ENCODE measurements around the gene KIT. TPM values are rescaled to one million over a fixed set of nuclear protein-coding genes. Genes with fewer than 3 reads are reported as not detected.

The KIT gene
- total and polyA plus RNA-seq, 2 donors (not counting 3 experiments of a cell fraction or from before 2014, with no cell fraction given): 19.8 to 39.7 TPM

DNA sequence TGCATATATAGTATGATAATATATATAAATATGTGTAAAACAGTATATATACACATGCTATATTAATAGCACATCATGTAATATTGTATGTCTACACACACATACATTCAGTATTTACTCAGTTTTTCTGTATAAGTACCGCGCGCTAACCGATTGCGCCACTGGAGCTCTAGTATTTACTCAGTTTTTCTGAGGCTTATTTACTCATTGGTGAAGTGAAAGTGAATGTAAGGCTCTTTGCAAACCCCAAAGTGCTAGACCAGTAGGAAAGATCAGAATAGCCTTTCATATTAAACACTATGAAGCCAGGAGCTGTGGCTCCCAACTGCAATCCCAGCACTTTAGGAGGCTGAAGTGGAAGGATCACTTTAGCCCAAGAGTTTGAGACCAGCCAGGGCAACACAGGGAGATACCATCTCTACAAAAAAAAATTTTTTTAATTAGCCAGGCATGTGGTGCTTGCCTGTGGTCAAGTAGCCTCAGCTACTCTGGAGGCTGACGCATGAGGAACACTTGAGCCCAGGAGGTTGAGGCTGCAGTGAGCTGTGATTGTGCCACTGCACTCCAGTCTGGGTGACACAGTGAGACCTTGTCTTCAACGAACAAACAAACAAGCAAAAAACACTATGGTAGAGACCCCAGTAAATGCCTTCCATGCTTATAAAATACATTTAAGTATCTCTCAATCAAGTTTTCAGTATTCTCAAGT is 125.8 kb downstream of the KIT start:
- no peak for DNase-seq (ENCODE audit: low read depth, low spot score)
- Histone ChIP-seq H3K9me3 (replicated peaks; ENCODE audit: control insufficient read depth, insufficient read depth, low read length) (no peaks in the 10 kb centered on the region), H2AFZ (ENCODE audit: low read depth, low read length) (no peak overlapping the region), H3K4me3 (replicated peaks in 1 of 3; ENCODE audit: insufficient read depth in 1 of 3, low read depth in 1 of 3, low read length in 3 of 3) (no peak overlapping the region), H3K27me3 (ENCODE audit: control insufficient read depth in 2 of 2, insufficient read depth in 2 of 2, low read length in 2 of 2) (no peaks in the 10 kb centered on the region), H3K4me2 (ENCODE audit: insufficient read depth, low read length) (no peak overlapping the region), H3K4me1 (ENCODE audit: control insufficient read depth, extremely low read depth, insufficient read depth, low read length) (no peaks in the 10 kb centered on the region), H3K27ac (ENCODE audit: insufficient read depth, low read depth, low read length) (no peak overlapping the region), H3K36me3 (ENCODE audit: control insufficient read depth in 2 of 2, extremely low read depth in 1 of 2, insufficient read depth in 2 of 2, low read length in 2 of 2) (no peaks in the 10 kb centered on the region), H3K79me2 (ENCODE audit: control insufficient read depth, insufficient read depth, low read length) (no peaks in the 10 kb centered on the region), H4K20me1 (replicated peaks; ENCODE audit: control insufficient read depth, extremely low read depth, insufficient read depth, low read length) (no peaks in the 10 kb centered on the region), H3K9me1 (replicated peaks; ENCODE audit: control insufficient read depth, extremely low read depth, insufficient read depth, low read length) (no peaks in the 10 kb centered on the region), H3K9ac (replicated peaks; ENCODE audit: extremely low read depth, insufficient read depth, low read length) (no peak overlapping the region)
- no peak for TF ChIP-seq POLR2AphosphoS5 (IDR thresholded peaks at IDR 0.05; ENCODE audit: insufficient read depth, low read depth, low read length)
- TF ChIP-seq, protein P1, sequence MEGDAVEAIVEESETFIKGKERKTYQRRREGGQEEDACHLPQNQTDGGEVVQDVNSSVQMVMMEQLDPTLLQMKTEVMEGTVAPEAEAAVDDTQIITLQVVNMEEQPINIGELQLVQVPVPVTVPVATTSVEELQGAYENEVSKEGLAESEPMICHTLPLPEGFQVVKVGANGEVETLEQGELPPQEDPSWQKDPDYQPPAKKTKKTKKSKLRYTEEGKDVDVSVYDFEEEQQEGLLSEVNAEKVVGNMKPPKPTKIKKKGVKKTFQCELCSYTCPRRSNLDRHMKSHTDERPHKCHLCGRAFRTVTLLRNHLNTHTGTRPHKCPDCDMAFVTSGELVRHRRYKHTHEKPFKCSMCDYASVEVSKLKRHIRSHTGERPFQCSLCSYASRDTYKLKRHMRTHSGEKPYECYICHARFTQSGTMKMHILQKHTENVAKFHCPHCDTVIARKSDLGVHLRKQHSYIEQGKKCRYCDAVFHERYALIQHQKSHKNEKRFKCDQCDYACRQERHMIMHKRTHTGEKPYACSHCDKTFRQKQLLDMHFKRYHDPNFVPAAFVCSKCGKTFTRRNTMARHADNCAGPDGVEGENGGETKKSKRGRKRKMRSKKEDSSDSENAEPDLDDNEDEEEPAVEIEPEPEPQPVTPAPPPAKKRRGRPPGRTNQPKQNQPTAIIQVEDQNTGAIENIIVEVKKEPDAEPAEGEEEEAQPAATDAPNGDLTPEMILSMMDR (IDR thresholded peaks at IDR 0.05; ENCODE audit: extremely low read depth in 1 of 2, insufficient read depth in 1 of 2, low read depth in 1 of 2, low read length in 2 of 2): no peak
- TF ChIP-seq JUN (IDR thresholded peaks at IDR 0.05; ENCODE audit: borderline replicate concordance, insufficient read depth, insufficient read length, low read depth): no peak
- no peak for TF ChIP-seq EZH2 (IDR thresholded peaks at IDR 0.05; ENCODE audit: borderline replicate concordance, low read depth, low read length, severe bottlenecking)
- TF ChIP-seq MYC (IDR thresholded peaks at IDR 0.05; ENCODE audit: low read depth, low read length): no peak
- no peak for TF ChIP-seq GATA2 (IDR thresholded peaks at IDR 0.05; ENCODE audit: insufficient read depth, insufficient read length, low read depth, low read length)
- TF ChIP-seq, protein P2, sequence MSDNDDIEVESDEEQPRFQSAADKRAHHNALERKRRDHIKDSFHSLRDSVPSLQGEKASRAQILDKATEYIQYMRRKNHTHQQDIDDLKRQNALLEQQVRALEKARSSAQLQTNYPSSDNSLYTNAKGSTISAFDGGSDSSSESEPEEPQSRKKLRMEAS (IDR thresholded peaks at IDR 0.05; ENCODE audit: insufficient read depth, insufficient read length): no peak
- no peak for TF ChIP-seq POLR2A (IDR thresholded peaks at IDR 0.05; ENCODE audit: low read depth, low read length)
- TF ChIP-seq FOS (IDR thresholded peaks at IDR 0.05; ENCODE audit: borderline replicate concordance, insufficient read depth, low read length): no peak
- ChIA-PET CTCF (no interaction called here), POLR2A (no interaction called here)
- dilution Hi-C loops (cut with MboI; ENCODE audit: extremely low pct_ligation_motif_present, low sequenced_read_pairs) (no loop called here), intact Hi-C loops (cut with micrococcal nuclease) (no loop called here)
- BruUV-seq (replicated peaks): no TSS peak
- FAIRE-seq: no peak
